ENCODE results near the gene LHFPL6. TPM values are rescaled to one million over a fixed set of nuclear protein-coding genes. Genes with fewer than 3 reads are reported as not detected.

Gene LHFPL6
- total RNA-seq, 1 experiment from 2014 or later: 2.5 TPM

- CTCF ChIA-PET: no interaction called here
- TF ChIP-seq EZH2 (IDR thresholded peaks at IDR 0.05; ENCODE audit: low read depth) (no peak), CTCF (conservative IDR thresholded peaks at IDR 0.05) (no peak)
- Histone ChIP-seq H3K36me3 (ENCODE audit: low read depth) (no peaks in the 10 kb centered on the region), H2AFZ (no peak overlapping the region), H3F3A (ENCODE audit: insufficient read depth, low read depth) (no peaks in the 10 kb centered on the region), H3K9me3 (ENCODE audit: insufficient read depth, low read depth) (no peaks in the 10 kb centered on the region), H3K4me3 (no peak overlapping the region), H3K4me1 (replicated peaks; ENCODE audit: insufficient read depth) (no peaks in the 10 kb centered on the region), H3K79me2 (ENCODE audit: low read depth) (no peaks in the 10 kb centered on the region), H3K27me3 (ENCODE audit: insufficient read depth, low read depth) (no peaks in the 10 kb centered on the region), H3K9me2 (ENCODE audit: insufficient read depth) (no peaks in the 10 kb centered on the region), H3K27ac (no peak overlapping the region), H3K4me2 (no peak overlapping the region), H4K20me1 (ENCODE audit: insufficient read depth) (no peaks in the 10 kb centered on the region)
- intact Hi-C loops (cut with micrococcal nuclease; ENCODE audit: unreplicated experiment): no loop called here
- no TSS peak for BruUV-seq (replicated peaks)
- no peak for DNase-seq
- POLR2A ChIA-PET (ENCODE audit: unreplicated experiment): no interaction called here
These were observed 170.8 kb downstream of the LHFPL6 start for GRCh38 chr13:39432196-39432595.

GRCh38 chr13:39422845-39423565 lies 180.0 kb downstream of the LHFPL6 start:
- ChIA-PET CTCF (no interaction called here), POLR2A (ENCODE audit: unreplicated experiment) (interaction anchor here (0.5 kb wide), 1 partner anchor 65 kb away, joined by 4 read pairs; no protein-coding TSS in a partner anchor)
- intact Hi-C loops (cut with micrococcal nuclease; ENCODE audit: unreplicated experiment): no loop called here
- H3K9me2 ChIP-seq (ENCODE audit: insufficient read depth): no peaks in the 10 kb centered on the region
- no peak overlapping the region for H3K27ac ChIP-seq
- no peak overlapping the region for H3K4me2 ChIP-seq
- H3F3A ChIP-seq (ENCODE audit: insufficient read depth, low read depth): no peaks in the 10 kb centered on the region
- no peak for DNase-seq
- H3K4me3 ChIP-seq: no peak overlapping the region
- no peaks in the 10 kb centered on the region for H3K36me3 ChIP-seq (ENCODE audit: low read depth)
- H3K79me2 ChIP-seq (ENCODE audit: low read depth): no peaks in the 10 kb centered on the region
- H4K20me1 ChIP-seq (ENCODE audit: insufficient read depth): no peaks in the 10 kb centered on the region
- no peaks in the 10 kb centered on the region for H3K4me1 ChIP-seq (replicated peaks; ENCODE audit: insufficient read depth)
- H2AFZ ChIP-seq: no peak overlapping the region
- TF ChIP-seq EZH2 (IDR thresholded peaks at IDR 0.05; ENCODE audit: low read depth) (no peak), CTCF (conservative IDR thresholded peaks at IDR 0.05) (no peak)
- no TSS peak for BruUV-seq (replicated peaks)
- no peaks in the 10 kb centered on the region for H3K27me3 ChIP-seq (ENCODE audit: insufficient read depth, low read depth)
- H3K9me3 ChIP-seq (ENCODE audit: insufficient read depth, low read depth): no peaks in the 10 kb centered on the region

- Histone ChIP-seq H3K4me3 (no peak overlapping the region), H3K36me3 (ENCODE audit: low read depth) (no peaks in the 10 kb centered on the region), H3K4me2 (no peak overlapping the region), H3K27ac (no peak overlapping the region), H3K79me2 (ENCODE audit: low read depth) (no peaks in the 10 kb centered on the region), H3F3A (ENCODE audit: insufficient read depth, low read depth) (no peaks in the 10 kb centered on the region), H3K9me3 (ENCODE audit: insufficient read depth, low read depth) (no peaks in the 10 kb centered on the region), H3K27me3 (ENCODE audit: insufficient read depth, low read depth) (no peaks in the 10 kb centered on the region), H2AFZ (no peak overlapping the region; the same call in 1 of the 2 replicates), H3K4me1 (replicated peaks; ENCODE audit: insufficient read depth) (no peaks in the 10 kb centered on the region), H3K9me2 (ENCODE audit: insufficient read depth) (no peaks in the 10 kb centered on the region), H4K20me1 (ENCODE audit: insufficient read depth) (no peaks in the 10 kb centered on the region)
- no TSS peak for BruUV-seq (replicated peaks)
- no peak for TF ChIP-seq EZH2 (IDR thresholded peaks at IDR 0.05; ENCODE audit: low read depth)
- TF ChIP-seq CTCF (conservative IDR thresholded peaks at IDR 0.05): no peak
- CTCF ChIA-PET: no interaction called here
- POLR2A ChIA-PET (ENCODE audit: unreplicated experiment): no interaction called here
- no peak for DNase-seq
- intact Hi-C loops (cut with micrococcal nuclease; ENCODE audit: unreplicated experiment): no loop called here
These were observed 183.1 kb downstream of the LHFPL6 start for GRCh38 chr13:39419876-39420275.

Data from PC-9 (cell line).